GM19043 (cell line): ENCODE data around the gene RNF182.

ENCODE experiments used
- ATAC-seq: cut with Tn5 transposase; IDR thresholded peaks from one replicate; pipeline ENCODE4 v1.9.1; 2021; ENCODE audit warnings: low read depth; ENCODE audit not compliant: unreplicated experiment

The RNF182 gene

DNA sequence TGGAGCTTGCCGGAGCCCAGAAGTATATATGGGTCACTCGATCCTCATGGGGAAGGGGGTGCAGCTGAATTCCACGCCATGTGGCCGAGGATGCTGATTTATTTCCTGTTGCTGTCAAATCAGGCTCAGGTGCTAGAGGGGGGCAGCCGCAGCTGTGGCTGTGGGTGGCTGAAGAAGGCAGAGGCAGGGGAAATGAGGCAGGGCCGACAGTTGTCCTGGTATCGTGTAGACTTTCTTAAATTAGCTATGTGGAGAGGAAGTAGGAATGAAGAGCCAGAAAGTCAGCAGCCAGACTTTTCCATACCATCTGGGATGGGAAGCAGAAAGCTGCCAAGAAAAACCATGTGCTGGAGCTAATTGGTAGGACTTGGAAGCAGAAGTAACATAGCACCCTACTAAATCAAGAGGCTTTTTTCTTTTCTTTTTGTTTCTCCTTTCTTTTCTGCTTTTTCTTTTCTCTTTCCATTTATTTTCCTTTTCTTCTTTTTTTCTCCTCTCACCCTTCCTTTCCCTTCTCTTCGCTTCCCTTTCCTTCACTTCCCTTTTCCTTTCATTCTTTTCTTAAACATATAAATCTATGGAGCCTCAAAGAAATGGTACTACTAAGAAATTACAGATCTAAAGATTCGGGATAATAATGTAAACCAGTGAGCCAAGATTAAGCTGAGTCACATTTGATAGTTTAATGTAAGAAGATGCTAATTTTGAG, 102.2 kb downstream of the RNF182 start:
- ATAC-seq = no peak

DNA sequence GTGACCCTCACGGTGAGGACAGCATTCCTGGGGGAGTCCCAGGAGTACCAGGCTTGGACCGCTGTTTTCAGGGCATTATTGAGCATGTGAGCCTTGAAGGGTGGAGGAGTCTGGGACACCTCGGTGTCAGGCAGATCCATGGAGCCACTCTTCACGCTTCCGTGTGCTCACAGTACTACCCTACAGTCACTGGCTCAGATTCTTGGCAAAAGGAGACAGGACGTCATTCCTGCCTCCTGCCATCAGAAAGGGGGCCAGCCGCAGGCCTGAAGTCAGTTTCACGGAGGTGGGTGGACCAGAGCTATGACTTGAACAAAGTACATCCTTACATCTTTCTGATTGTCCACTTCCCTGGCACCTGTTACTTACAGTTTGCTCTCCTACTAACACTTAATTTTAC, 103.9 kb downstream of the RNF182 start:
- no peak for ATAC-seq

DNA sequence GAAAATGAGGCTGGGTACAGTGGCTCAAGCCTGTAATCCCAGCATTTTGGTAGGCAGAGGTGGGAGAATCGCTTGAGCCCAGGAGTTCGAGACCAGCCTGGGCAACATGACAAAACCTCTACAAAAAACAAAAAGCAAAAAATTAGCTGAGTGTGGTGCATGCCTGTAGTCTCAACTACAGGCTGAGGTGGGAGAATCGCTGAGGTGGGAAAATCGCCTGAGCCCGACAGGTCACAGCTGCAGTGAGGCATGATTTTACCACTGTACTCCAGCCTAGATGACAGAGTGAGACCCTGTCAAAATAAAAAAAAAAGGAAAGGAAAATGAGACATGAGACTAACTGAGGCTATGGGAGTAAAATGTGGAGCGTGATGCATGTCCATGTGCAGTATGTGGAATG, 104.9 kb downstream of the RNF182 start:
- ATAC-seq = no peak
